Loucy (cell line): ENCODE results near the gene SGMS1.

ENCODE experiments used
- CTCF ChIP-seq: fragments of 200-600 bp; sonication (generic); conservative IDR thresholded peaks from 2 replicates; pipeline ENCODE4 v1.5.1; 2014; ENCODE audit warnings: mild to moderate bottlenecking, antibody characterized with exemption, low read length
- EZH2phosphoT487 ChIP-seq: fragments of 200-600 bp; IDR thresholded peaks from 2 replicates; pipeline ENCODE4 v1.6.1; 2018; ENCODE audit warnings: antibody characterized with exemption, mild to moderate bottlenecking, moderate library complexity, borderline replicate concordance

- no peak for TF ChIP-seq CTCF
- TF ChIP-seq EZH2phosphoT487, result no peak
Measured at GRCh38 chr10:50347394-50347802, 276.4 kb downstream of the SGMS1 start.
